Measurements from ENCODE around the gene PHF21B. TPM values are rescaled to one million over a fixed set of nuclear protein-coding genes. Genes with fewer than 3 reads are reported as not detected.

PHF21B gene
- total RNA-seq, 2 experiments from 2014 or later: 0.92 to 1.1 TPM

DNA sequence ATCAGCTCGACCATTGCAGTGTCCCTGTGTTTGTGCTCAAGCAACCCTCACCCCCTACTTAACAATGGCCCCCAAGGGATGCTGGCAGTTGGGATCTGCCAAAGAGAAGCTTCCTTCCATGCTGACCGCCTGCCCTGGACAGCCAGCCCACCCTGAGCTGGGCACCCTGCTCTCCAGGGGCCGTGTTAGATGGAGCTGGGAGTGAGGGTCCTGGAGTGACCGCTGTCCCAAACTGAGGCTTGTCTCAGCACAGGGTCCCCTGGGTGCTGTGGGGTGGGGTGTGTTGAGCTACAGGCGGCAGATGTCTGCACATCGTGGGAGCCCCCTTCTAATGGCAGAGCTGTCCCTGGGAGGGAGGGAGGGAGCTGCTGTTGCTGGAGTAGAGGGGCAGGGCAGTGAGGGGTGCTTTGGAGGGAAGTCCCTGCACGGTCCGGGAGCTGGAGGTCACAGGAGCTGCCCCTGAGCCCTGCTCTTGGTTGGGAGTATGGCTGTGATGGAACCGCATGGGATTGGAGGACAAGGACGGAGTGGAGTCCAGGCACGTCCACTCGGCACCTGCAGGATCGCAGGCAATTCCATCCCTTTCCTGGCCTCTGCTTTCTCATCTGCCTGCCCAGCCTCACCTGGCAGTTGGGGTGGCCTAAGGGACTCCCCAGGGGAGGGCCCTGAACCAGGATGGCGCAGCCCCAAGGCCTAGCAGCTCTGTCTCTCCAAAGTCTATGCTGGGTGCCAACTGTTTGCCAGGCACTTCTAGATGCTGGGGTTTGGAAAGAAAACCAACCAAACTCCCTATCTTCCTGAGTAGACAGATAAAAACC is 131.1 kb downstream of the PHF21B start:
- TF ChIP-seq, protein P1, sequence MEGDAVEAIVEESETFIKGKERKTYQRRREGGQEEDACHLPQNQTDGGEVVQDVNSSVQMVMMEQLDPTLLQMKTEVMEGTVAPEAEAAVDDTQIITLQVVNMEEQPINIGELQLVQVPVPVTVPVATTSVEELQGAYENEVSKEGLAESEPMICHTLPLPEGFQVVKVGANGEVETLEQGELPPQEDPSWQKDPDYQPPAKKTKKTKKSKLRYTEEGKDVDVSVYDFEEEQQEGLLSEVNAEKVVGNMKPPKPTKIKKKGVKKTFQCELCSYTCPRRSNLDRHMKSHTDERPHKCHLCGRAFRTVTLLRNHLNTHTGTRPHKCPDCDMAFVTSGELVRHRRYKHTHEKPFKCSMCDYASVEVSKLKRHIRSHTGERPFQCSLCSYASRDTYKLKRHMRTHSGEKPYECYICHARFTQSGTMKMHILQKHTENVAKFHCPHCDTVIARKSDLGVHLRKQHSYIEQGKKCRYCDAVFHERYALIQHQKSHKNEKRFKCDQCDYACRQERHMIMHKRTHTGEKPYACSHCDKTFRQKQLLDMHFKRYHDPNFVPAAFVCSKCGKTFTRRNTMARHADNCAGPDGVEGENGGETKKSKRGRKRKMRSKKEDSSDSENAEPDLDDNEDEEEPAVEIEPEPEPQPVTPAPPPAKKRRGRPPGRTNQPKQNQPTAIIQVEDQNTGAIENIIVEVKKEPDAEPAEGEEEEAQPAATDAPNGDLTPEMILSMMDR (IDR thresholded peaks at IDR 0.05): no peak
- no peak overlapping the region for H3K27ac Mint-ChIP-seq
- CTCF ChIA-PET: no interaction called here
- intact Hi-C loops (cut with micrococcal nuclease): no loop called here
- ATAC-seq (no peak), DNase-seq (no peak)
- H3K27me3 Mint-ChIP-seq: no peaks in the 10 kb centered on the region
- POLR2A ChIA-PET: no interaction called here
- H3K36me3 Mint-ChIP-seq (ENCODE audit: low read depth): no peaks in the 10 kb centered on the region
- H3K9me3 Mint-ChIP-seq: no peaks in the 10 kb centered on the region
- H3K4me1 Mint-ChIP-seq (ENCODE audit: low read depth): no peaks in the 10 kb centered on the region
- H3K4me3 Mint-ChIP-seq: no peak overlapping the region

DNA sequence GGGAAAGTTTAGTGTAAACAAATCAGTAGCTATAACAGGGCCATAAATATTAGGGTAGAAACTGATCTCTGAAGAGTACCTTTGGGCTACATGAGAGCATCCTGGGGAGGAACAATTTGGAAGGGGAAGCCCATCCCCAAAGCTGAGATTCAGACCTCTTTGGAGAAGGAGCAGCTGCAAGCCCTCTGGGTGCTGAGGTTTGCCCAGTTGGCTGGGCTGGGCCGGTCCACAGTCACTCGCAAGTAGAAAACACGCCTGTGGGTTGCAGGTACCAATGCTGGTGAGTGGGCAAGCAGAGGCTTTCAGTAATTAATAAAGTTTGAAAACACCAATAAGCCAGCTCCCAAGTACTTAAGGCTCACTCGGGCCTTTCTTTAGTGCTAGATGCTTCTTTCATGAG is 132.9 kb downstream of the PHF21B start:
- POLR2A ChIA-PET: no interaction called here
- Mint-ChIP-seq H3K27ac (no peak overlapping the region), H3K9me3 (no peaks in the 10 kb centered on the region), H3K27me3 (no peaks in the 10 kb centered on the region), H3K4me1 (ENCODE audit: low read depth) (no peaks in the 10 kb centered on the region), H3K36me3 (ENCODE audit: low read depth) (no peaks in the 10 kb centered on the region), H3K4me3 (no peak overlapping the region)
- DNase-seq (no peak), ATAC-seq (no peak)
- TF ChIP-seq, protein P1 (IDR thresholded peaks at IDR 0.05): no peak
- CTCF ChIA-PET: no interaction called here
- intact Hi-C loops (cut with micrococcal nuclease): no loop called here

DNA sequence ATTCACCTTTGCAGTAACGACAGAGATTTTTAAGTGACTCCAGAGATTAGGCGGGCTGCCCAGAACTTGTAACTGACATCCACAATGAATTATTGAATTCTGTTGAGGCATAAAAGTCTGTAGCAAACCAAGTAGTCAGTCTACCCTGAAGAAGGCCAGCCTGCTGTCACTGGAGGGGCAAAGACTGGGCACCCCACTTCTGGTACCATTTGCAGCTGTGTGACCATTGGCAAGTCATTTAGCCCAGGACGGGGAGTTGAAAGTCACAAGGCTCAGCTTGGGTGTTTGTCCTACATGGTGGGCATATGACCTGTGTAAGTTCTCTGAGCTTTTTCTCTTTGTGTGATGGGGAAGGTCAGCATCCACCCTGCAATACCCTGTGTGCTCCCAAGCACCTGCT is 138.0 kb downstream of the PHF21B start:
- intact Hi-C loops (cut with micrococcal nuclease): no loop called here
- POLR2A ChIA-PET: no interaction called here
- H3K27me3 Mint-ChIP-seq: peaks cover 6% of the 10 kb centered on the region
- CTCF ChIA-PET: no interaction called here
- H3K9me3 Mint-ChIP-seq: peaks cover 6% of the 10 kb centered on the region
- peaks cover 2% of the 10 kb centered on the region for H3K36me3 Mint-ChIP-seq (ENCODE audit: low read depth)
- no peaks in the 10 kb centered on the region for H3K4me1 Mint-ChIP-seq (ENCODE audit: low read depth)
- H3K27ac Mint-ChIP-seq: no peak overlapping the region
- ATAC-seq (no peak), DNase-seq (no peak)
- TF ChIP-seq, protein P1 (IDR thresholded peaks at IDR 0.05): no peak
- H3K4me3 Mint-ChIP-seq: no peak overlapping the region

DNA sequence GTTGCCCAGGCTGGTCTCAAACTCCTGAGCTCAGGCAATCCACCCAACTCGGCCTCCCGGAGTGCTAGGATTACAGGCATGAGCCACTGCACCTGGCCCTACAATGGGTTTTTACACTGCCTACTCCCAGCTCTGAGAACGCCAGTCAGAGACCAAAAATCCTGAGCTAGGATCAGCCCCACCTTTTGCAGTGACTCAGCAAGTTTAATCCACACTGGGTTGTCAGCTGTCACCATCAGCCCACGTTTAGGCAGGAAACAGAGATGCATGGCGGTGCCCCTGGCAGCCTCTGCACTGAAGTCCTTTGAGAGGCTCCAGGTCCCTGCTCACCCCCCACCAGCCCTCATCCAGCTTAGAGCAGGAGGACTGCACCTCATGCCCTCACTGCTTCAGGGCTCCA is 139.8 kb downstream of the PHF21B start:
- Mint-ChIP-seq H3K27ac (no peak overlapping the region), H3K4me3 (no peak overlapping the region), H3K4me1 (ENCODE audit: low read depth) (no peaks in the 10 kb centered on the region), H3K9me3 (peaks cover 6% of the 10 kb centered on the region), H3K27me3 (peaks cover 6% of the 10 kb centered on the region), H3K36me3 (ENCODE audit: low read depth) (peaks cover 2% of the 10 kb centered on the region)
- intact Hi-C loops (cut with micrococcal nuclease): no loop called here
- DNase-seq (peak; percentile 27), ATAC-seq (peak; percentile 20)
- CTCF ChIA-PET: no interaction called here
- POLR2A ChIA-PET: no interaction called here
- TF ChIP-seq, protein P1 (IDR thresholded peaks at IDR 0.05): no peak

DNA sequence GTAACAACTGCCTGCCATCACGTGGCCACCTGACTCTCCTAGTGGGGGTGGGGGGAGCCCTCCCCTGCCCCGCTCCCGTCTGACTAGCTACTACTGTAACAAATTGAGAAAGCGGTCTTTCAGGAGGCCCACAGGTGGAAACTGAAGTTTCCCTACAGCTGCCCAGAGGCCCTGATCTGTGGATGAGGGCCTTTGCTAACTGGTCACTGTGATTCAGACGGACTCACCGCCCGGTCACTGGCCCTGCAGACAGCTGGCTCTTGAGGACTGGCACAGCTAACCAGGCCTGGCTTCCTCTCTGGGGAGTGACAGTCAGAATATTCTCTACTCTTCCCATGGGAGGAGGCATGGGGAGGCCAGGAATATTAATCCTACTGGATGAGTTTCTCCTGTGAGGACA is 140.6 kb downstream of the PHF21B start:
- TF ChIP-seq, protein P1 (IDR thresholded peaks at IDR 0.05): no peak
- no peaks in the 10 kb centered on the region for H3K4me1 Mint-ChIP-seq (ENCODE audit: low read depth)
- POLR2A ChIA-PET: no interaction called here

More for the DNA sequence above, 140.6 kb downstream of the PHF21B start:
- H3K36me3 Mint-ChIP-seq (ENCODE audit: low read depth): peaks cover 2% of the 10 kb centered on the region
- no peak for ATAC-seq
- no peak overlapping the region for H3K4me3 Mint-ChIP-seq
- H3K9me3 Mint-ChIP-seq: peaks cover 6% of the 10 kb centered on the region
- H3K27ac Mint-ChIP-seq: no peak overlapping the region
- CTCF ChIA-PET: no interaction called here
- DNase-seq: no peak
- H3K27me3 Mint-ChIP-seq: peaks cover 7% of the 10 kb centered on the region
- intact Hi-C loops (cut with micrococcal nuclease): no loop called here

All from activated CD8-positive, alpha-beta T cell treated with anti-CD3 and anti-CD28 coated beads for 36 hours (primary cell).